Activated T-helper 1 cell treated with anti-CD3 and anti-CD28 coated beads, Interleukin-2, amount 50 U/mL, for 16 hours (primary cell): ENCODE results near the gene TOLLIP.
"Not testable (repeated sequence)": the region's sequence is repeated elsewhere in the genome, so short reads cannot be mapped to it uniquely, and the experiment has no call there.

Experiments used
- DNase-seq, 2 donors: peaks; one replicate each; pipeline ENCODE4 v3.0.0-alpha.2; 2020; ENCODE audit warnings: low read depth in 1 of 2, low spot score in 1 of 2

The TOLLIP gene

GRCh38 chr11:1267441-1268100 lies 41.9 kb downstream of the TOLLIP start:
- DNase-seq: no peak

GRCh38 chr11:1266976-1267375 lies 42.5 kb downstream of the TOLLIP start:
- DNase-seq: not testable (repeated sequence)

DNA sequence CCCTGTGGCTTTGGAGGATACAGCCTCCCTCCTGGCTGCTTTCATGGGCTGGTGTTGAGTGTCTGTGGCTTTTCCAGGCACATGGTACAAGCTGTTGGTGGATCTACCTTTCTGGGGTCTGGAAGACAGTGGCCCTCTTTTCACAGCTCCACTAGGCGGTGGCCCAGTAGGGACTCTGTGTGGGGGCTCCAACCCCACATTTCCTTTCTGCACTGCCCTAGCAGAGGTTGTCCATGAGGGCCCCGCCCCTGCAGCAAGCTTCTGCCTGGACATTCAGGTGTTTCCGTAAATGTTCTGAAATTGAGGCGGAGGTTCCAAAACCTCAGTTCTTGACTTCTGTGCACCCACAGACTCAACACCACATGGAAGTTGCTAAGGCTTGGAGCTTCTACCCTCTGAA lies 44.0 kb downstream of the TOLLIP start:
- not testable (repeated sequence) for DNase-seq

DNA sequence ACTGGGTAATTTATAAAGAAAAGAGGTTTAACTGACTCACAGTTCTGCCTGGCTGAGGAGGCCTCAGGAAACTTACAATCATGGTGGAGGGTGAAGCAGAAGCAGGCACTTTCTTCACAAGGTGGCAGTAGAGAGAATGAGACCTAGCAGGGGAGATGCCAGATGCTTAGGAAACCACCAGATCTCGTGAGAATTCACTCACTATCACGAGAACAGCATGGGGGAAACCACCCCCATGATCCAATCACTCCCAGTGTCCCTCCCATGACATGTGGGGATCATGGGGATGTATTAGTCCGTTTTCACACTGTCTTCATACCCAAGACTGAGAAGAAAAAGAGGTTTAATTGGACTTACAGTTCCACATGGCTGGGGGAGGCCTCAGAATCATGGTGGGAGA lies 45.0 kb downstream of the TOLLIP start:
- DNase-seq: peak in 1 of 2 donors; percentile 11

GRCh38 chr11:1263010-1263409 lies 46.4 kb downstream of the TOLLIP start:
- DNase-seq: no peak

DNA sequence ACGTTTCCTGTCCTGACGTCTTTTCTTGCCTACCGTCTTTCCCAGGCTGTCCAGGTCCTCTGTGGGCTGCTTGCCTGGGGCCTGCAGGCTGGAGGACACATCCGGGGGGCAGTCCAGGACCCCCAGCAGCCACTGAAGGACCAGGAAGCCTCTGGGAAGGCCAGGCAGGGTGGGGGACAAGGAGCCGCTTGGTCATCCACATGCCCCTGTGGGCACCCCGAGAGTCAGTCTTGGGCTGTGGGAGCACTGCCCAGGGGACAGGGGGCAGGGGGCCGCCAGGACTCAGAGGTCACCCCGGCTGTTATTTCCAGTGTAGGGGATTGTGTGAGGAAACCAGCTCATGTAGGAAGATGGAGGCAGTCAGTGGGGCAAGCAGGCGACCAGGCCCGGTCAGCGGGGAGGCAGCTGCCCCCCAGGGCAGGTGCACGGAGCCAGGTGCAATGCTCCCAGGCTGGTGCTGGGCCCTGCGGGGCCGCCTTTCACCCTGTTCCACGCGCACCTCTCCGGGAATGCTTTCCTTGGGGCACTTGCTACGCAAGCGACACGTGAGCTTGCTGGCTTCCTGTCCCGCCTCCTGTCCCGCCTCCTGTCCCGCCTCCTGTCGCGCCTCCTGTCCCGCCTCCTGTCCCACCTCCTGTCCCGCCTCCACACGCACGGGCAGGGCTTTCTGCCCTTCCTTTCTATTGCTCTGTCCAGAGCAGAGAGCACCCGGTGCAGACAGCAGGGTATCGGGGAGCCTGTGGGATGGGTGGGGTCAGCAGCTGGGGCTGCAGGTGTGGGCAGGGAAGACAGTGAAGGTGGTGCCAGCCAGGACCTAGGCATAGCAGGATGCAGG lies 47.0 kb downstream of the TOLLIP start:
- DNase-seq: peak; percentile 72 to 81

DNA sequence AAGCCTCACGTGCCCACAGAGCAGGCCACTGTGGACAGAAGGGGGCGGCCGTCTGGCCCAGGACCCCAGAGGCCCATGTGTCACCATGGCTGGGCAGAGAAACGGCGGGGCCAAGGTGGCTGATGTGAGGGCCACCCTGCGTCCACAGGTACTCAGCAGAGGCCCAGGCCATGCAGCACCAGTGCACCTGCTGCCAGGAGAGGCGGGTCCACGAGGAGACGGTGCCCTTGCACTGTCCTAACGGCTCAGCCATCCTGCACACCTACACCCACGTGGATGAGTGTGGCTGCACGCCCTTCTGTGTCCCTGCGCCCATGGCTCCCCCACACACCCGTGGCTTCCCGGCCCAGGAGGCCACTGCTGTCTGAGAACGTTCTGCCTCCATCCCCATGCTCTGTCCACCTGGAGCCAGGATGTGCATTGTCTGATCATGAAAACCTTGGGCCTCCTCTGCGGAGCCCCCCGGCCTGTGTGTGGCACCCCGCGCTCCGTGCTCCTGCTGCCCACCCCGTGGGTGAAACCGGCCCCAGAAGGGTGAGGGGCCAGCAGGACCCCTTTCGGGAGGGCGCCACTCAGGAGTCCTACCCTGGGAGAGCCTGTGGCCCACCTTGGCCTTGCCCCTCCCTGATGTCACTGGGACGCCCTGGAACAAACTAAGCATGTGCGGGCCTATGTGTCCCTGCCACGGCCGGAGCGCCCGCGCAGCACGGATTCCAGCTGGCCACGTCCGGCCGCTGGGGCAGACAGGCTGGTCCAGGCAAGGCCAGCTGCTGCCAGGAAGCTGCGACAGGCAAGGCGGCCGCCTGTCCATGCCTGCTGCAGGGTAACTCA lies 48.0 kb downstream of the TOLLIP start:
- no peak for DNase-seq

DNA sequence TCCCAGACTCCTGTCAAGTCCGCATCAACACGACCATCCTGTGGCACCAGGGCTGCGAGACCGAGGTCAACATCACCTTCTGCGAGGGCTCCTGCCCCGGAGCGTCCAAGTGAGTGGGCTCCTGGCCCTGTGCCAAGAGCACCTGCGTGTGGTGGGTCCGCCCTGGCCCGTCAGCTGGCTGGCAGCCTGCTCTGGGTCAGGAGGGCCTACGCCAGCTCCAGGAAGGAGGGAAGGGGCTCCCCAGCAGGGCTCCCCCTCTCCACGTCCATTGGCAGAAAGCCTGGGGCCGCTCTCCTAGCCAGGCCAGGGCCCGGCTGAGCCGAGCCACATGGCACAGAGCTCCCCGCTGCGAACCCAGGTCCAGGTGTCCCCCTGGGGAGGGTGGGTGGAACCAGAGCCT lies 48.8 kb downstream of the TOLLIP start:
- DNase-seq: no peak

DNA sequence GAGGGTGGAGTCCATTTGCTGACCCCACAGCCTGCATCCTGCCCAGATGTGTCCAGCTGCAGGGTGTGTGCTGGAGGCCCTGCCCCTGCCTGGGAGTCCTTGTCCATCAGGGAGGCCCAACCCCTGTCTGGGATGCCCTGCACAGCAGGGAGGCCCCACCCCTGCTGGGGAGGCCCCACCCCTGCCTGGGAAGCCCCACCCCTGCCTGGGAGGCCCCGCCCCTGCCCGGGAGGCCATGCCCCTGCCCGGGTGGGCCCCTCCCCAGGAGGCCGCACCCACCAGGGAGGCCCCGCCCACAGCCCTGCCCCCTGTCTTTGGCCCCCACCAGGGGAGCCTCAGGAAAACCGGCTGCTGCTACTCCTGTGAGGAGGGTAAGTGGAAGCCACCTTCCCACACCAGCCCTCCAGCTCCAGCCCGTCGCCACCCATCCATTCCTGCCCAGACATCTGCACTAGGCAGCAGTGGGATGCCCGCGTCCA lies 49.4 kb downstream of the TOLLIP start:
- peak in 1 of 2 donors; percentile 20 for DNase-seq

GRCh38 chr11:1259561-1259960 lies 49.9 kb downstream of the TOLLIP start:
- no peak for DNase-seq

DNA sequence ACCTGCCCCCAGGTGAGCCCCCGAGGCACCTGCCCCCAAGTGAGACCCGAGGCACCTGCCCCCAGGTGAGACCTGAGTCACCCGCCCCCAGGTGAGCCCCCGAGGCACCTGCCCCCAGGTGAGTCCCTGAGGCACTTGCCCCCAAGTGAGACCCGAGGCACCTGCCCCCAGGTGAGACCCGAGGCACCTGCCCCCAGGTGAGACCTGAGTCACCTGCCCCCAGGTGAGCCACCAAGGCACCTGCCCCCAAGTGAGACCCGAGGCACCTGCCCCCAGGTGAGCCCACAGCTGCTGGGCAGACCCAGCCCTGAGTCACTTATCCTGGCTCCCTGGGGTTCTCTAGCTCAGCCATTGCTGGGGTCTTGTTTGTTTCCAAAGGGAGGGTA lies 50.4 kb downstream of the TOLLIP start:
- DNase-seq: no peak

- no peak for DNase-seq
Observed at GRCh38 chr11:1258401-1259075, 50.9 kb downstream of the TOLLIP start.

- DNase-seq: no peak
Observed at GRCh38 chr11:1257916-1258315, 51.5 kb downstream of the TOLLIP start.

- DNase-seq: no peak
Observed at GRCh38 chr11:1257366-1257765, 52.1 kb downstream of the TOLLIP start.

GRCh38 chr11:1256257-1257045 lies 53.0 kb downstream of the TOLLIP start:
- DNase-seq: no peak

DNA sequence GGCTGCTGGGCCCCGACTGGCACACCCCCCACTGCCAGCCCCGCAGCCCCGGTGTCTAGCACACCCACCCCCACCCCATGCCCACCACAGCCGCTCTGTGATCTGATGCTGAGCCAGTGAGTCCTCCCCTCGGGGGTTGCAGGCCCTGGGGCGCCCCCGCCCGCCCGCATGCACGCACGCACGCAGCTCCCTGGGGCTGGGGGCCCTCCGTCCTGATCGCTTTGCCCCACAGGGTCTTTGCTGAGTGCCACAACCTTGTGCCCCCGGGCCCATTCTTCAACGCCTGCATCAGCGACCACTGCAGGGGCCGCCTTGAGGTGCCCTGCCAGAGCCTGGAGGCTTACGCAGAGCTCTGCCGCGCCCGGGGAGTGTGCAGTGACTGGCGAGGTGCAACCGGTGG lies 54.3 kb downstream of the TOLLIP start:
- DNase-seq: no peak

- no peak for DNase-seq
Observed at GRCh38 chr11:1254733-1255132, 54.7 kb downstream of the TOLLIP start.

GRCh38 chr11:1254086-1254648 lies 55.3 kb downstream of the TOLLIP start:
- no peak for DNase-seq

DNA sequence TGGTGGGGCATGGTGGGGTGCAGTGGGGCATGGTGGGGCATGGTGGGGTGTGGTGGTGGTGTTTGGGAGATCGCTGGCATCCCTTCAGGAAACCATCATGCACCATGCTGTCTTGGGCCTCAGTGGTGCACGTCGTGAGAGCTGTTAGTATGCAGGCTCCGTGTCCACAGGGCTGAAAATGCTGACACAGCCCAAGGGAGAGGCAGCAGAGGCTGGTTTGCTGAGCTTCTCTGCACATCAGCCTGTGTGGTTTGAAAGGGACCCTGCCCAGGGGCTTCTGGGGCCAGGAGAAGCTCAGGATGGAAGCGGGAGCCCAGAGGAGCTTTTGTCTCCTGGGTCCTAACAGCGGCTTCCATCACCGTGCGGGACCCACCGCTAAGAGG lies 56.3 kb downstream of the TOLLIP start:
- DNase-seq: no peak
